H9 (cell line): ENCODE data around the gene MAD1L1. TPM values are rescaled to one million over a fixed set of nuclear protein-coding genes. Genes with fewer than 3 reads are reported as not detected.

ENCODE experiments used
- DNase-seq: peaks from one replicate; pipeline ENCODE4 v3.0.0-alpha.2; 2017
- H2AFZ ChIP-seq: one replicate; pipeline ENCODE4 v1.6.1; 2013; ENCODE audit warnings: mild to moderate bottlenecking, low read length, control low read depth, moderate library complexity
- H2AK5ac ChIP-seq: 2 replicates; pipeline ENCODE4 v1.6.1; 2013; ENCODE audit warnings: low read length, control low read depth, mixed read lengths; ENCODE audit not compliant: insufficient read length
- H2BK120ac ChIP-seq: one replicate; pipeline ENCODE4 v1.6.1; 2013; ENCODE audit warnings: low read depth, mild to moderate bottlenecking, low read length, control low read depth, inconsistent platforms; ENCODE audit not compliant: poor library complexity, severe bottlenecking
- H2BK12ac ChIP-seq: 2 replicates; pipeline ENCODE4 v1.6.1; 2013; ENCODE audit warnings: low read length, control low read depth, mixed read lengths, low read depth; ENCODE audit not compliant: insufficient read length
- H2BK15ac ChIP-seq: 2 replicates; pipeline ENCODE4 v1.6.1; 2013; ENCODE audit warnings: low read depth, low read length, control low read depth
- H2BK20ac ChIP-seq: one replicate; pipeline ENCODE4 v1.6.1; 2013; ENCODE audit warnings: low read depth, mild to moderate bottlenecking, low read length, control low read depth, inconsistent platforms; ENCODE audit not compliant: poor library complexity, severe bottlenecking
- H2BK5ac ChIP-seq: 2 replicates; pipeline ENCODE4 v1.6.1; 2013; ENCODE audit warnings: low read length, control low read depth, mixed read lengths; ENCODE audit not compliant: insufficient read length
- H3K14ac ChIP-seq: 2 replicates; pipeline ENCODE4 v1.6.1; 2013; ENCODE audit warnings: low read length, control low read depth; ENCODE audit not compliant: insufficient read depth
- H3K18ac ChIP-seq: 2 replicates; pipeline ENCODE4 v1.6.1; 2013; ENCODE audit warnings: low read depth, mild to moderate bottlenecking, mixed read lengths, low read length, control low read depth; ENCODE audit not compliant: insufficient read length
- H3K23ac ChIP-seq: 2 replicates; pipeline ENCODE4 v1.6.1; 2013; ENCODE audit warnings: low read length, control low read depth, mixed read lengths, low read depth; ENCODE audit not compliant: insufficient read length
- H3K23me2 ChIP-seq: 2 replicates; pipeline ENCODE4 v1.6.1; 2013; ENCODE audit warnings: low read depth, mild to moderate bottlenecking, mixed read lengths, low read length, control low read depth; ENCODE audit not compliant: insufficient read length, poor library complexity, severe bottlenecking
- H3K27ac ChIP-seq: 2 replicates; pipeline ENCODE4 v1.5.1; 2013; ENCODE audit warnings: low read length, control low read depth, mixed read lengths, low read depth; ENCODE audit not compliant: insufficient read length
- H3K27me3 ChIP-seq: 2 replicates; pipeline ENCODE4 v1.6.1; 2013; ENCODE audit warnings: low read length, control low read depth, inconsistent platforms; ENCODE audit not compliant: insufficient read depth
- H3K4ac ChIP-seq: 2 replicates; pipeline ENCODE4 v1.6.1; 2013; ENCODE audit warnings: low read depth, mild to moderate bottlenecking, control low read depth, inconsistent platforms, low read length, moderate library complexity
- H3K4me1 ChIP-seq: 2 replicates; pipeline ENCODE4 v1.6.1; 2013; ENCODE audit warnings: low read length, control low read depth, inconsistent platforms; ENCODE audit not compliant: insufficient read depth
- H3K4me2 ChIP-seq: 2 replicates; pipeline ENCODE4 v1.6.1; 2013; ENCODE audit warnings: low read length, control low read depth, mixed read lengths; ENCODE audit not compliant: insufficient read length, insufficient read depth
- H3K56ac ChIP-seq: 2 replicates; pipeline ENCODE4 v1.6.1; 2013; ENCODE audit warnings: low read depth, mild to moderate bottlenecking, mixed read lengths, low read length, control low read depth; ENCODE audit not compliant: insufficient read length
- H3K79me1 ChIP-seq: 2 replicates; pipeline ENCODE4 v1.6.1; 2013; ENCODE audit warnings: low read depth, mild to moderate bottlenecking, moderate library complexity, low read length, control low read depth, inconsistent platforms; ENCODE audit not compliant: insufficient read depth, poor library complexity, severe bottlenecking
- H3K79me2 ChIP-seq: 2 replicates; pipeline ENCODE4 v1.6.1; 2013; ENCODE audit warnings: low read length, control low read depth, inconsistent platforms; ENCODE audit not compliant: insufficient read depth
- H3K9ac ChIP-seq: 2 replicates; pipeline ENCODE4 v1.6.1; 2013; ENCODE audit warnings: low read length, control low read depth, mixed read lengths; ENCODE audit not compliant: insufficient read length; ENCODE audit errors: extremely low read depth
- H3K9me3 ChIP-seq: one replicate; pipeline ENCODE4 v1.6.1; 2013; ENCODE audit warnings: low read depth, low read length, inconsistent platforms; ENCODE audit not compliant: control insufficient read depth
- H3T11ph ChIP-seq: one replicate; pipeline ENCODE4 v1.6.1; 2013; ENCODE audit warnings: mild to moderate bottlenecking, low read length, control low read depth, inconsistent platforms
- H4K20me1 ChIP-seq: one replicate; pipeline ENCODE4 v1.6.1; 2013; ENCODE audit not compliant: control insufficient read depth, insufficient read length, insufficient read depth
- H4K5ac ChIP-seq: 2 replicates; pipeline ENCODE4 v1.6.1; 2013; ENCODE audit warnings: low read depth, mild to moderate bottlenecking, mixed read lengths, low read length, control low read depth; ENCODE audit not compliant: insufficient read length
- H4K8ac ChIP-seq: replicated peaks from 2 replicates; pipeline ENCODE4 v1.6.1; 2013; ENCODE audit warnings: low read length, control low read depth, mixed read lengths, low read depth; ENCODE audit not compliant: insufficient read length
- H4K91ac ChIP-seq: 2 replicates; pipeline ENCODE4 v1.6.1; 2013; ENCODE audit warnings: low read depth, mild to moderate bottlenecking, moderate library complexity, mixed read lengths, low read length, control low read depth; ENCODE audit not compliant: insufficient read length
- H3K27ac Mint-ChIP-seq, 3 experiments: 2 replicates in 2 of 3; 3 replicates in 1 of 3; pipeline ENCODE4 v1.8.0; 2020 to 2021; ENCODE audit warnings: mixed read lengths in 3 of 3, mild to moderate bottlenecking in 1 of 3, moderate library complexity in 1 of 3
- H3K27me3 Mint-ChIP-seq: 2 replicates; pipeline ENCODE4 v1.8.0; 2021; ENCODE audit warnings: low read depth, mild to moderate bottlenecking, moderate library complexity, mixed read lengths
- H3K36me3 Mint-ChIP-seq, 3 experiments: 2 replicates in 2 of 3; 3 replicates in 1 of 3; pipeline ENCODE4 v1.8.0; 2020 to 2021; ENCODE audit warnings: low read depth in 3 of 3, mixed read lengths in 3 of 3; ENCODE audit not compliant: insufficient read depth in 1 of 3
- H3K4me1 Mint-ChIP-seq, 2 experiments: 2 replicates each; pipeline ENCODE4 v1.8.0; 2020; ENCODE audit warnings: mixed read lengths in 2 of 2
- H3K4me3 Mint-ChIP-seq, 2 experiments: 2 replicates in 1 of 2; 3 replicates in 1 of 2; pipeline ENCODE4 v1.8.0; 2020 to 2021; ENCODE audit warnings: mild to moderate bottlenecking in 2 of 2, mixed read lengths in 2 of 2, moderate library complexity in 1 of 2
- H3K9me3 Mint-ChIP-seq, 2 experiments: 2 replicates in 1 of 2; 3 replicates in 1 of 2; pipeline ENCODE4 v1.8.0; 2020; ENCODE audit warnings: mild to moderate bottlenecking in 2 of 2, mixed read lengths in 2 of 2, moderate library complexity in 1 of 2
- CTCF ChIP-seq: fragments of 200-600 bp; sonication (generic); conservative IDR thresholded peaks from 3 replicates; pipeline ENCODE4 v1.8.0; 2021; ENCODE audit warnings: antibody characterized with exemption, mild to moderate bottlenecking
- WGBS: extraction: QIAGEN DNeasy Blood & Tissue Kit; methylation state at CpG from one replicate; pipeline ENCODE4 v1.1.7; 2013; ENCODE audit warnings: missing lambda C conversion rate, low lambda C conversion rate, mixed read lengths; ENCODE audit not compliant: insufficient read length; ENCODE audit errors: extremely low coverage; 5-methylcytosine and 5-hydroxymethylcytosine counted together
- total RNA-seq: library from RNA; stranded (reverse); gene quantifications from 2 replicates; pipeline ENCODE4 v1.2.1, GENCODE V29; 2021

Gene MAD1L1
- total RNA-seq, 1 experiment from 2014 or later: 39.0 TPM

DNA sequence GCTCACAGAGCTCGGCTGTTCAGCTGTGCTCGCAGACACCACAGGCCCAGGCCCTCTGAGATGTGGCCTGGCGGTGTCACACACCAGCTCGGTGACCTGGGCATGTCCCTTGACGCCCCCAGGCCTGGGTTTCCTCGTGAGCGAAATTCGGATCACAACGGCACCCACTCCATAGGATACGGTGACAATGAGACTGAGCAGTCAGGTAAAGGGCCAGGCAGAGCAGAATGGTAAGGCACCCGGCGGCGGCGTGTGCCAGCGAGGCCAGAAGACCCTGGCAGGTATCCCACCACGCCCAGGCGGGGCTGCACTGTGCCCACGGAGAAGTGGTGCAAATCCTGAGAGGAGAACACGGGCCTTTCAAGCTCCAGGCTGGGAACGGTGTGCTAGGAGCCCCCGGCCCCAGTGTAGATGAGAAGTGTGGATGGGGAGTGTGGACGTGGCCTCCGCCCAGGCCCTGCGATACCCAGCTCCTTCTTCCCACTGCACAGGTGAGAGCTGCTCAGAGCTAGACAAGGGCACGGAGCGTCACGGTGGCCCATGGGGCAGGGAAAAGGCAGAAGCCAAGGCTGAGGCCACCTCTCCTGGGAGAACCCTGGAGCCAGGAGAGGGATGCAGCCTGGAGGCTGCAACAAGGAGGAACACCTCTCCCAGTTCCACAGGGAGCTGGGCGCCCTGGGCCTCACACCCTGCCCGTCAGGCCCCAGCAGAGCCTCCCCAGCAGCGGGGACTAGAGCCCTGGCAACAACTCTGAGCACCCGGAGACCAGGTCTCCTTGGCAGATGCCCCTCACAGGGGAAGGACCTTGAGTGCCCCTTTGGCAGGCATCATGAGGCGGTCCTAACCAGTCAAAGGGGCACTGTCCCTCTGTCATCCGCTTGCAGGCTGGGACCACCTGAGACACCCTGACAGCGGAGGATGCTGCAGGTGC, 219.1 kb downstream of the MAD1L1 start:
- Histone ChIP-seq H2BK12ac (no peak overlapping the region), H3K14ac (no peak overlapping the region; the same call in 1 of the 2 replicates), H3K27me3 (no peaks in the 10 kb centered on the region), H3K56ac (no peak overlapping the region), H3K4me1 (no peaks in the 10 kb centered on the region), H3K4ac (no peak overlapping the region), H3K79me2 (no peaks in the 10 kb centered on the region), H4K20me1 (no peaks in the 10 kb centered on the region), H2BK120ac (no peak overlapping the region), H2BK20ac (no peak overlapping the region), H3K23ac (no peak overlapping the region), H2BK5ac (no peak overlapping the region), H2BK15ac (no peak overlapping the region), H3K4me2 (no peak overlapping the region), H4K8ac (no peak overlapping the region), H3K23me2 (peaks cover 4% of the 10 kb centered on the region), H3K9ac (no peak overlapping the region), H2AFZ (no peak overlapping the region), H3T11ph (no peak overlapping the region), H2AK5ac (no peak overlapping the region), H3K9me3 (no peaks in the 10 kb centered on the region), H4K91ac (no peak overlapping the region), H3K18ac (no peak overlapping the region), H4K5ac (no peak overlapping the region), H3K27ac (no peak overlapping the region), H3K79me1 (no peaks in the 10 kb centered on the region)
- no peak overlapping the region for H3K4me3 Mint-ChIP-seq
- peak overlapping the region in 2 of 3 experiments; percentile 29 to 84; a peak in 2 of 7 replicates for H3K27ac Mint-ChIP-seq
- H3K27me3 Mint-ChIP-seq: no peaks in the 10 kb centered on the region; the same call in 1 of the 2 replicates
- peaks cover under 1 to 6% of the 10 kb centered on the region in 2 experiments; a peak in 3 of 4 replicates for H3K4me1 Mint-ChIP-seq
- H3K36me3 Mint-ChIP-seq: peaks cover 7 to 12% (median 9%) of the 10 kb centered on the region in 3 experiments; a peak in 4 of 7 replicates
- no peak for DNase-seq
- WGBS: no CpG with 5 or more reads among the region's 34 CpGs
- no peak for TF ChIP-seq CTCF
- 0 out of 5 replicates have a peak, but pooled peaks cover 0 to 4% of the 10 kb centered on the region in 2 experiments for H3K9me3 Mint-ChIP-seq
